GM12878 (cell line): ENCODE results near the gene HNF4A. TPM values are rescaled to one million over a fixed set of nuclear protein-coding genes. Genes with fewer than 3 reads are reported as not detected.

Experiments used
- ATAC-seq: fragments of 200-7000 bp; cut with Tn5 transposase; 3 replicates; pipeline ENCODE4 v1.9.1; 2020; ENCODE audit warnings: mild to moderate bottlenecking, moderate library complexity
- BruUV-seq: library from RNA; stranded (reverse); fragments of 400-500 nt; replicated peaks from 2 replicates; lab custom pipeline; 2021; lab: Mats Ljungman, UMichigan
- CTCF ChIA-PET: fragments of 300-600 bp; sonication (Branson Sonifier 250); formaldehyde crosslinking; extraction: SDS; loops from one replicate; lab custom pipeline; 2021; ENCODE audit warnings: inconsistent platforms; lab: Yijun Ruan, JAX
- POLR2A ChIA-PET: fragments of 350-600 bp; formaldehyde crosslinking; extraction: SDS; loops from one replicate; lab custom pipeline; 2021; ENCODE audit warnings: inconsistent platforms; lab: Charles Lee
- RAD21 ChIA-PET: fragments of 300-600 bp; sonication (Branson Sonifier 250); formaldehyde crosslinking; loops from one replicate; lab custom pipeline; 2023; ENCODE audit warnings: antibody characterized with exemption; ENCODE audit not compliant: unreplicated experiment; lab: Charles Lee
- SMC1A ChIA-PET: fragments of 300-600 bp; sonication (Branson Sonifier 250); formaldehyde crosslinking; loops from one replicate; lab custom pipeline; 2023; ENCODE audit not compliant: unreplicated experiment, uncharacterized antibody; lab: Charles Lee
- DNase-seq: peaks from one replicate; pipeline ENCODE4 v3.0.0-alpha.2; 2011; ENCODE audit warnings: low read depth, low spot score
- FAIRE-seq: peaks from 3 replicates; lab custom pipeline; 2011; peaks lifted over from hg19 to GRCh38; lab: Jason Lieb, UNC
- H2AFZ ChIP-seq: 2 replicates; pipeline ENCODE4 v1.6.0; 2011; ENCODE audit warnings: low read depth, low read length, control low read depth; ENCODE audit not compliant: control insufficient read depth
- H3K27ac ChIP-seq: 2 replicates; pipeline ENCODE4 v1.5.1; 2011; ENCODE audit warnings: control low read depth; ENCODE audit not compliant: control insufficient read depth, insufficient read depth
- H3K27me3 ChIP-seq, 2 experiments: replicated peaks in 1 of 2; 2 replicates each; pipeline versions ENCODE4 v1.6.0 to v1.6.1; 2011; ENCODE audit warnings: low read length in 1 of 2; ENCODE audit not compliant: control insufficient read depth in 2 of 2, insufficient read depth in 2 of 2
- H3K36me3 ChIP-seq, 2 experiments: 2 replicates each; pipeline ENCODE4 v1.5.1; 2011; ENCODE audit warnings: low read length in 1 of 2; ENCODE audit not compliant: control insufficient read depth in 2 of 2, insufficient read depth in 2 of 2
- H3K4me1 ChIP-seq: 2 replicates; pipeline ENCODE4 v1.6.1; 2011; ENCODE audit warnings: mild to moderate bottlenecking, low read length, moderate library complexity, mixed read lengths; ENCODE audit not compliant: control insufficient read depth, insufficient read depth
- H3K4me2 ChIP-seq: 2 replicates; pipeline ENCODE4 v1.6.0; 2011; ENCODE audit warnings: control low read depth; ENCODE audit not compliant: control insufficient read depth, insufficient read depth
- H3K4me3 ChIP-seq: fragments of 200-600 bp; sonication (generic); 2 replicates; pipeline ENCODE4 v1.5.1; 2016
- H3K79me2 ChIP-seq: 2 replicates; pipeline ENCODE4 v1.6.0; 2011; ENCODE audit warnings: low read length; ENCODE audit not compliant: control insufficient read depth, insufficient read depth
- H3K9ac ChIP-seq: 2 replicates; pipeline ENCODE4 v1.8.0; 2011; ENCODE audit warnings: low read length, control low read depth, mixed read lengths; ENCODE audit not compliant: control insufficient read depth, insufficient read depth
- H3K9me3 ChIP-seq: replicated peaks from 3 replicates; pipeline ENCODE4 v1.5.1; 2011; ENCODE audit warnings: mild to moderate bottlenecking, low read length; ENCODE audit not compliant: control insufficient read depth, insufficient read depth
- H4K20me1 ChIP-seq: 2 replicates; pipeline ENCODE4 v1.6.0; 2011; ENCODE audit not compliant: control insufficient read depth, insufficient read depth
- CEBPB ChIP-seq, 2 experiments: fragments of 150-350 bp in 1 of 2; IDR thresholded peaks; 2 replicates each; pipeline ENCODE4 v1.6.1; 2012 to 2014; ENCODE audit warnings: low read depth in 2 of 2, low read length in 2 of 2, borderline replicate concordance in 1 of 2, inconsistent platforms in 1 of 2
- DPF2 ChIP-seq: fragments of 450-650 bp; IDR thresholded peaks from 2 replicates; pipeline ENCODE4 v1.6.1; 2017; ENCODE audit warnings: mild to moderate bottlenecking
- IKZF1 ChIP-seq: fragments of 450-650 bp; conservative IDR thresholded peaks from 2 replicates; pipeline ENCODE4 v1.6.1; 2017; ENCODE audit warnings: antibody characterized with exemption, mild to moderate bottlenecking
- MEF2B ChIP-seq: fragments of 450-650 bp; IDR thresholded peaks from 2 replicates; pipeline ENCODE4 v1.6.1; 2018; ENCODE audit warnings: mild to moderate bottlenecking, moderate library complexity; ENCODE audit not compliant: partially characterized antibody, poor library complexity, severe bottlenecking
- MXI1 ChIP-seq: fragments of 150-350 bp; IDR thresholded peaks from 2 replicates; pipeline ENCODE4 v1.6.1; 2011; ENCODE audit warnings: low read depth, mild to moderate bottlenecking, inconsistent platforms, low read length, improper control_type of control experiment
- NR2F1 ChIP-seq: fragments of 450-650 bp; conservative IDR thresholded peaks from 2 replicates; pipeline ENCODE4 v1.6.1; 2017; ENCODE audit warnings: mild to moderate bottlenecking
- RUNX3 ChIP-seq: IDR thresholded peaks from 2 replicates; pipeline ENCODE4 v1.6.1; 2012; ENCODE audit warnings: low read length, inconsistent platforms
- SPI1 ChIP-seq: IDR thresholded peaks from 2 replicates; pipeline ENCODE4 v1.6.1; 2011; ENCODE audit warnings: low read depth, mild to moderate bottlenecking, low read length, moderate library complexity, borderline replicate concordance; ENCODE audit not compliant: insufficient read depth
- TCF12 ChIP-seq: IDR thresholded peaks from 2 replicates; pipeline ENCODE4 v1.6.1; 2011; ENCODE audit warnings: low read depth, mild to moderate bottlenecking, low read length
- ZNF217 ChIP-seq: fragments of 450-650 bp; IDR thresholded peaks from 2 replicates; pipeline ENCODE4 v1.6.1; 2017; ENCODE audit warnings: antibody characterized with exemption, mild to moderate bottlenecking
- WGBS: methylation state at CpG from one replicate; pipeline ENCODE4 v1.1.6; 2016; ENCODE audit warnings: low lambda C conversion rate; ENCODE audit not compliant: insufficient replicate concordance, insufficient coverage; ENCODE audit errors: missing lambda C conversion rate; 5-methylcytosine and 5-hydroxymethylcytosine counted together
- in situ Hi-C: fragments of 300-500 bp; cut with MboI; formaldehyde crosslinking; loops from 9 replicates; pipeline ENCODE4 v1.14.3; 2018; ENCODE audit warnings: mixed read lengths
- intact Hi-C: fragments of 100-400 bp; cut with micrococcal nuclease; formaldehyde crosslinking; loops from one replicate; pipeline ENCODE4 v1.14.2; 2022; ENCODE audit not compliant: unreplicated experiment
- polyA plus RNA-seq, 11 experiments: library from polyadenylated mRNA; depleted of rRNA in 4 of 11; unstranded in 6 of 11; stranded (reverse) in 5 of 11; fragments of >200 nt; fragmentation: Nextera tagmentation in 4 of 11; fragmentation: Illumina TruSeq in 1 of 11; extraction: Ambion mirVana in 4 of 11; extraction: Trizol in 1 of 11; gene quantifications; 1 replicate in 1 of 11; 2 replicates in 10 of 11; pipeline versions ENCODE4 v1.2.1 to v1.2.3, GENCODE V29; 2011 to 2016; ENCODE audit warnings: inconsistent platforms in 2 of 11, missing spikeins in 2 of 11, low read depth in 1 of 11
- total RNA-seq, 4 experiments: library from RNA; depleted of rRNA in 3 of 4; stranded (reverse); fragments of >200 nt in 3 of 4; fragmentation: Illumina TruSeq in 1 of 4; extraction: Trizol in 1 of 4; gene quantifications; 2 replicates each; pipeline versions ENCODE4 v1.2.1 to v1.2.3, GENCODE V29; 2013 to 2021
- TF ChIP-seq, protein P1 (sequence below): fragments of 450-650 bp; IDR thresholded peaks from 2 replicates; pipeline ENCODE4 v1.6.1; 2017; ENCODE audit warnings: mild to moderate bottlenecking, low read depth, inconsistent platforms; ENCODE audit not compliant: poor library complexity, severe bottlenecking

Gene HNF4A
- total and polyA plus RNA-seq, 10 of the 15 experiments (the other 5 are each of a cell fraction or from before 2014, with no cell fraction given): 0.21 TPM; not detected in 9

GRCh38 chr20:44479643-44480042, 124.1 kb downstream of the HNF4A start:
- no peaks in the 10 kb centered on the region for H3K9me3 ChIP-seq
- no peaks in the 10 kb centered on the region; the same call in 1 of the 2 replicates for H3K4me1 ChIP-seq
- H3K27ac ChIP-seq: no peak overlapping the region
- DNase-seq (no peak), FAIRE-seq (no peak), ATAC-seq (peak; percentile 52)
- H3K79me2 ChIP-seq: peaks cover 15% of the 10 kb centered on the region
- TF ChIP-seq NR2F1 (peak; percentile 58; the same call in 1 of the 2 replicates), SPI1 (peak; percentile 13; the same call in 1 of the 2 replicates), CEBPB (IDR thresholded peaks at IDR 0.05; ENCODE audit: borderline replicate concordance in 1 of 2, low read depth in 2 of 2, low read length in 2 of 2) (no peak), TCF12 (0 out of 2 replicates have a peak, but pooled peaks have one; percentile 11), DPF2 (0 out of 2 replicates have a peak, but pooled peaks have one; percentile 20), IKZF1 (0 out of 2 replicates have a peak, but pooled peaks have one; percentile 12), RUNX3 (peak; percentile 59), MEF2B (peak; percentile 85), MXI1 (no peak), ZNF217 (no peak)
- TF ChIP-seq, protein P1, sequence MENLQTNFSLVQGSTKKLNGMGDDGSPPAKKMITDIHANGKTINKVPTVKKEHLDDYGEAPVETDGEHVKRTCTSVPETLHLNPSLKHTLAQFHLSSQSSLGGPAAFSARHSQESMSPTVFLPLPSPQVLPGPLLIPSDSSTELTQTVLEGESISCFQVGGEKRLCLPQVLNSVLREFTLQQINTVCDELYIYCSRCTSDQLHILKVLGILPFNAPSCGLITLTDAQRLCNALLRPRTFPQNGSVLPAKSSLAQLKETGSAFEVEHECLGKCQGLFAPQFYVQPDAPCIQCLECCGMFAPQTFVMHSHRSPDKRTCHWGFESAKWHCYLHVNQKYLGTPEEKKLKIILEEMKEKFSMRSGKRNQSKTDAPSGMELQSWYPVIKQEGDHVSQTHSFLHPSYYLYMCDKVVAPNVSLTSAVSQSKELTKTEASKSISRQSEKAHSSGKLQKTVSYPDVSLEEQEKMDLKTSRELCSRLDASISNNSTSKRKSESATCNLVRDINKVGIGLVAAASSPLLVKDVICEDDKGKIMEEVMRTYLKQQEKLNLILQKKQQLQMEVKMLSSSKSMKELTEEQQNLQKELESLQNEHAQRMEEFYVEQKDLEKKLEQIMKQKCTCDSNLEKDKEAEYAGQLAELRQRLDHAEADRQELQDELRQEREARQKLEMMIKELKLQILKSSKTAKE: peak; percentile 43
- ChIA-PET POLR2A (interaction anchor here (1.3 kb wide), 1 partner anchor 26 kb away, joined by 3 read pairs; no protein-coding TSS in a partner anchor), SMC1A (no interaction called here), RAD21 (no interaction called here), CTCF (interaction anchor here (0.7 to 1.5 kb wide), 3 partner anchors 12 to 263 kb away, joined by 3 to 4 read pairs (median 4); no protein-coding TSS in a partner anchor)
- WGBS: 13% methylated on average over 5 of the region's 5 CpGs
- no peak overlapping the region for H2AFZ ChIP-seq
- peaks cover 0 to 6% of the 10 kb centered on the region in 2 experiments; a peak in 3 of 4 replicates for H3K36me3 ChIP-seq
- H4K20me1 ChIP-seq: no peaks in the 10 kb centered on the region
- H3K4me3 ChIP-seq: no peak overlapping the region
- no peak overlapping the region; the same call in 1 of the 2 replicates for H3K4me2 ChIP-seq
- H3K9ac ChIP-seq: no peak overlapping the region
- in situ Hi-C loops (no loop called here), intact Hi-C loops (loop anchor here (5.0 kb wide), 2 partner anchors 108 to 133 kb away; no protein-coding TSS in a partner anchor)
- BruUV-seq: no TSS peak
- H3K27me3 ChIP-seq: no peaks in the 10 kb centered on the region
